Glutamatergic neuron (in vitro differentiated cells): Measurements from ENCODE around the gene LRRC49. TPM values are rescaled to one million over a fixed set of nuclear protein-coding genes. Genes with fewer than 3 reads are reported as not detected.

Source experiments
- DNase-seq: peaks from one replicate; pipeline ENCODE4 v3.0.0; 2022
- H3K27ac Mint-ChIP-seq: one replicate; pipeline ENCODE4 v1.8.0; 2020; ENCODE audit warnings: mild to moderate bottlenecking, mixed read lengths, inconsistent platforms; ENCODE audit not compliant: unreplicated experiment
- H3K27me3 Mint-ChIP-seq: one replicate; pipeline ENCODE4 v1.8.0; 2020; ENCODE audit warnings: mild to moderate bottlenecking, moderate library complexity, mixed read lengths, inconsistent platforms; ENCODE audit not compliant: unreplicated experiment
- H3K36me3 Mint-ChIP-seq: one replicate; pipeline ENCODE4 v1.8.0; 2020; ENCODE audit warnings: mild to moderate bottlenecking, mixed read lengths, inconsistent platforms; ENCODE audit not compliant: unreplicated experiment
- H3K4me1 Mint-ChIP-seq: one replicate; pipeline ENCODE4 v1.8.0; 2020; ENCODE audit warnings: mild to moderate bottlenecking, low read depth, mixed read lengths, inconsistent platforms; ENCODE audit not compliant: unreplicated experiment
- H3K4me3 Mint-ChIP-seq: one replicate; pipeline ENCODE4 v1.8.0; 2020; ENCODE audit warnings: mild to moderate bottlenecking, mixed read lengths, inconsistent platforms; ENCODE audit not compliant: unreplicated experiment
- H3K9me3 Mint-ChIP-seq: one replicate; pipeline ENCODE4 v1.8.0; 2020; ENCODE audit warnings: mild to moderate bottlenecking, moderate library complexity, mixed read lengths, inconsistent platforms; ENCODE audit not compliant: unreplicated experiment
- total RNA-seq: library from RNA; stranded (reverse); fragmentation: NEBNext Ultra II Directional; extraction: Animal tissue kit (Norgen Biotek cat#: 25700); gene quantifications from one replicate; pipeline ENCODE4 v1.2.1, GENCODE V29; 2021; ENCODE audit not compliant: unreplicated experiment
- TF ChIP-seq, protein P1 (sequence below): fragments of 200-600 bp; sonication (generic); IDR thresholded peaks from one replicate; pipeline ENCODE4 v1.5.0; 2021; ENCODE audit not compliant: partially characterized antibody, unreplicated experiment

Gene LRRC49
- total RNA-seq, 1 donor from 2014 or later: 28.6 TPM

DNA sequence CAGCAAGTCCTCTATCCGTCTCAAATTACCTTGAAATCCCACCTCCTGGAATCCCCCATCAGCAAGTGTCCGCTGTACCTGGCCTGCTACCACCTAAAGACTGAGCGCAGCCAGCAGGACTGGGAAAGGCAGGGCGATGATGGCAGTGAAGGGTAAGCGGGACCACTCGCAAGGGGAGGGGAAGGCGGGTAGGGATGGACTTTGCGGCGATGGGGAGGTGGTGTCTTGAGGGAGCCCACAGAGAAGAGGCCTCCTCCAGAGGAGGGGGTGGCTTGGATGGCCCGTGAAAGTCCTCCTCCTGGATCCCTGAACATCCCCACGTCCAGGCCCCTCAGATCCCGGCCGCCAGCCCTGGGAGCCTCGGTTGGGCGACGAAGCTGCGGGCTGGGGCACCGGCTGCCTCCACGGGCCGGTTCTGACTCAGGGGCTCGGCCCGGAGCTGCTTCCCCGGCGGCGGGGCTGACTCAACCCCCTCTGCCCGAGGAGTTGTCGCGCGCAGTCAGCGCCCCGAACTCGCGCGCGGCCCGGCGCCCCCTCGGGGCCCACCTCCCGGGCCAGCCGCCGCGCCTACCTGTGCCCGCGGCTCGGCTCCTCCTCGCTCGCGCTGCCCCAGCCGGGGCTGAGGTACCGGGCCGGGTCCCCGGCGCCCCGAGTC, 39.2 kb upstream of the LRRC49 start:
- Mint-ChIP-seq H3K27ac (peak overlapping the region; percentile 28), H3K9me3 (peaks cover 2% of the 10 kb centered on the region), H3K4me1 (peaks cover 5% of the 10 kb centered on the region), H3K36me3 (no peaks in the 10 kb centered on the region), H3K4me3 (peak overlapping the region; percentile 83), H3K27me3 (peaks cover 9% of the 10 kb centered on the region)
- peak; percentile 40 for DNase-seq
- TF ChIP-seq, protein P1, sequence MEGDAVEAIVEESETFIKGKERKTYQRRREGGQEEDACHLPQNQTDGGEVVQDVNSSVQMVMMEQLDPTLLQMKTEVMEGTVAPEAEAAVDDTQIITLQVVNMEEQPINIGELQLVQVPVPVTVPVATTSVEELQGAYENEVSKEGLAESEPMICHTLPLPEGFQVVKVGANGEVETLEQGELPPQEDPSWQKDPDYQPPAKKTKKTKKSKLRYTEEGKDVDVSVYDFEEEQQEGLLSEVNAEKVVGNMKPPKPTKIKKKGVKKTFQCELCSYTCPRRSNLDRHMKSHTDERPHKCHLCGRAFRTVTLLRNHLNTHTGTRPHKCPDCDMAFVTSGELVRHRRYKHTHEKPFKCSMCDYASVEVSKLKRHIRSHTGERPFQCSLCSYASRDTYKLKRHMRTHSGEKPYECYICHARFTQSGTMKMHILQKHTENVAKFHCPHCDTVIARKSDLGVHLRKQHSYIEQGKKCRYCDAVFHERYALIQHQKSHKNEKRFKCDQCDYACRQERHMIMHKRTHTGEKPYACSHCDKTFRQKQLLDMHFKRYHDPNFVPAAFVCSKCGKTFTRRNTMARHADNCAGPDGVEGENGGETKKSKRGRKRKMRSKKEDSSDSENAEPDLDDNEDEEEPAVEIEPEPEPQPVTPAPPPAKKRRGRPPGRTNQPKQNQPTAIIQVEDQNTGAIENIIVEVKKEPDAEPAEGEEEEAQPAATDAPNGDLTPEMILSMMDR: no peak

DNA sequence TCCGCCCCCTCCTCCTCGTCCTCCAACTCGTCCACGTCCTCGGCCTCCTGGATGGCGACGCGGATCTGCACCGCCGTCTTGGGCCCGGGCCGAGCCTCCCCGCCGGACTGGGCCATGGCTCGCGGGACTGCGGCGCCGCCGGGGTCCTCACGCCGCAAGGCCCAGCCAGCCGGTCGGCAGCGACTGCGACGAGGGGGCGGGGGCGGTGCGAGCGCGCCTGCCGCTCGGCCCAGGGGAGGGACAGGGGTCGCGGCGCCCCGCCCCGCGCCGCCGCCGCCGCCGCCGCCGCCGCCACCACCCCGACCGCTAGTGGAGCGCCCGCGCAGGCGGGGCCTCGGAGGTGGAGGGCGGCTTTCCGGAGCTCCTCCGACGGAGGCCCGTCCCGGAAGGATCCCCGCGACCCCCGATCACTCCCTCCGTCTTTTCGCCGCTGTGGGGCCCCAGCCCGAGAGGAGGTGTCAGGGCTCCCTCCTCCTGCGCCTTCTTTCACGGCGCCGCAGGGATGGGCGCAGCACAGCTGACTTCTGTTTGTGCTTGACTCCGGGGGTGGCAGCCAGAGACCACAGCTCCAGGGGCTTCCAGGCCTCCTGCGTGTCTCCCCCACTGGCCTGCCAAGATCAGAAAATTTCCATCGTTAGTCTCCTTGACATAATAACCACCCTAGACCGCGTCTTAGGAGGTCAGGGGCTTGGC, 38.5 kb upstream of the LRRC49 start, which contains the start of gene LARP6:
Gene LARP6 (minus strand): TSS at position 185 of the 693 bp plus-strand sequence. CDS start 69 bp downstream, at position 116.
- peaks cover 5% of the 10 kb centered on the region for H3K4me1 Mint-ChIP-seq
- H3K27ac Mint-ChIP-seq: peak within 1 kb of the TSS; percentile 85
- TF ChIP-seq, protein P1: no peak
- H3K27me3 Mint-ChIP-seq: peaks cover 9% of the 10 kb centered on the region
- peaks cover 2% of the 10 kb centered on the region for H3K9me3 Mint-ChIP-seq
- H3K36me3 Mint-ChIP-seq: peaks cover 3% of the 10 kb centered on the region
- H3K4me3 Mint-ChIP-seq: peak within 1 kb of the TSS; percentile 94
- DNase-seq: peak; percentile 81

DNA sequence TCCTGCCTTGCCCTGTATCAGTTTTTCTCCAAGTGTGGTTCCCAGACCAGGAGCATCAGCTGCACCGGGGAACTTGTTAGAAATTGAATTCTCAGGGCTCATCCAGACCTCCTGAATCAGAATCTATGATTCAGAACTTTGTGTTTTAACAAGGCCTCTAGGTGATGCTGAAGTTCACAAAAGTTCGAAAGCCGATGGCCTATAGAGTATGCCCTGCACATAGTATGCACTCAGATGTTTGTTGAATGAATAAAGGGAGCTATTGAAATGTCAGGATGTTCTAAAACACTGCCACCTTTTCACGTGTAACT, 38.0 kb upstream of the LRRC49 start:
- Mint-ChIP-seq H3K27me3 (peaks cover 9% of the 10 kb centered on the region), H3K27ac (peak overlapping the region; percentile 85), H3K4me3 (peak overlapping the region; percentile 94), H3K9me3 (peaks cover 2% of the 10 kb centered on the region), H3K36me3 (peaks cover 5% of the 10 kb centered on the region), H3K4me1 (peaks cover 5% of the 10 kb centered on the region)
- DNase-seq: no peak
- TF ChIP-seq, protein P1: no peak

DNA sequence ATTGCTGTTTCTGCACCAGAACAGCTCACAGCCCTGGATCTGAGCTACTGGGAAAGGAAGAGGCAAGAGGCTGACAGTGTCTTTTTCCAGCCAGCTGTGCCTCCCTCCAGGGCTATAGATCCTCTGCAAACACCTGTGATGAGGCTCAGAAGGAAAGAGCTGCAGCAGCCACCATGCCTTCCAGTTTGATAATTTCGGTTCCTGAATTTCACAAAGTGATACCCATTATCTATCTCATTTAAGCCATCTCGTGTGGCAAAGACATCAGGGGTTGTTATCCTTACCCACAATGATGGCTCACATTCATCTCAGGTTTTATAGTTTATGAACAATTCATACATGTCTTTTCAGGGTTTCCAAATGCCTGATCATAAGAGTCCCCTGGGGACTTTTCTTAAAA, 36.9 kb upstream of the LRRC49 start:
- H3K36me3 Mint-ChIP-seq: peaks cover 5% of the 10 kb centered on the region
- DNase-seq: no peak
- H3K27ac Mint-ChIP-seq: no peak overlapping the region
- H3K9me3 Mint-ChIP-seq: peaks cover 2% of the 10 kb centered on the region
- peaks cover 5% of the 10 kb centered on the region for H3K4me1 Mint-ChIP-seq
- H3K27me3 Mint-ChIP-seq: peaks cover 9% of the 10 kb centered on the region
- TF ChIP-seq, protein P1: no peak
- H3K4me3 Mint-ChIP-seq: no peak overlapping the region

DNA sequence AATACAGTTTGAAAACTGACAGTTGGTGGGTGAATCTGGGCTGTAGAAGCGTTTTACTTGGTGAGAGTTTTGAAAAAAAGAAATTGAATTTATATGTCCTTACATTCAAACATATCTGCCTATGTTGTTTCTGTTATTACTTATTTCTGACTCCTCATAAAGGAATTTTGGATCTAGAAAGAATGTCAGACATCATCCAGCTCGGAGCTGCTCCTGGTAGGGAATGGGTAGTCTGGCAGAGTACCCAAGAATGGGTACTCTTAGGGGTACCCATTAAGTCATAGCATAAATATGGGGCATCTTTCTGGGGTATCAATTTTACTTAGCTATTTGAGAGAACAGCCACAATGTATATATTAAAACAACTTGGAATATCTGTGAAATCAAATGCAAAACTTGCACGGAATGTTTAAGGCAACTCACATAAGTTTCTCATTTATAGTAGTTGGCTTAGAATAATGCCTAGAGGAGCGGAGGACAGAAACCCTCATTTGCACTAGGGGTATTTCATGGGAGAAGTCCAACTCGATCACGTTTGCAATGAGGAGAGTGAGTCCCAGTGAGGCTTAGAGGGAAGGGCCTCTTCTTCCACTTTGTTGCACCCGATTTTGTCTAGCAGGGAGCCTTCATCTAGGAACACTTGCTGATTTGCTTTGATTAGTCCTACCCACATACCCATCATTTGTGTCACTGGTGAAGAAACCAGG, 36.3 kb upstream of the LRRC49 start:
- Mint-ChIP-seq H3K36me3 (peaks cover 5% of the 10 kb centered on the region), H3K27ac (no peak overlapping the region), H3K4me3 (no peak overlapping the region), H3K27me3 (peaks cover 9% of the 10 kb centered on the region), H3K4me1 (peaks cover 5% of the 10 kb centered on the region), H3K9me3 (peaks cover 2% of the 10 kb centered on the region)
- TF ChIP-seq, protein P1: no peak
- DNase-seq: no peak
